ENCODE data around the gene RPS6KA4. TPM values are rescaled to one million over a fixed set of nuclear protein-coding genes. Genes with fewer than 3 reads are reported as not detected.

RPS6KA4 gene
- total and polyA plus RNA-seq, 2 of the 13 experiments (the other 11 are each of a cell fraction or from before 2014, with no cell fraction given): 8.9 to 14.2 TPM

DNA sequence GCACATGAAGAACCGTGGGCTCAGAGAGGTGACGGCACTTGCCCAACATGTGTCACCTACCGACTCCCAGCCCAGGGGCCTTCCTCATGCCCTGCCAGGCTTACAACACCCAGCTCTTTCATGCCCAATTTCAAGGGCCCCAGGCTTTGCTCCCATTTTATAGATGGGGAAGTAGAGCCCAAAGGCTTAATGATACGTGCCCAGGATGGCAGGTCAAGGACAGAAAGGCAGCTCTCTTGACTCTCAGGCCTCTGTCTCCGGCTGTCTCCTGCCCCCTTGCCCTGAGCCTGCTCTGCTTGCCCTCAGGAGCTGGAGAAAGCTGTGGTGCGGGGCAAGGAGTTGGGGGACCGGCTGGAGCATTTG is 10.0 kb upstream of the RPS6KA4 start:
- ATAC-seq (no peak), DNase-seq (ENCODE audit: low spot score) (no peak), FAIRE-seq (no peak)
- Histone ChIP-seq H3K27me3 (ENCODE audit: control insufficient read depth in 1 of 2, insufficient read depth in 2 of 2, low read length in 2 of 2) (peaks cover 2 to 30% of the 10 kb centered on the region in 2 experiments; a peak in 4 of 5 replicates), H4K20me1 (ENCODE audit: insufficient read depth, low read length) (no peaks in the 10 kb centered on the region), H2AFZ (ENCODE audit: low read length) (no peak overlapping the region), H3K79me2 (ENCODE audit: insufficient read depth, low read length) (no peaks in the 10 kb centered on the region), H3K27ac (ENCODE audit: extremely low read length, insufficient read depth, low read length) (no peak overlapping the region), H3K4me1 (ENCODE audit: insufficient read depth, low read length) (peaks cover 36% of the 10 kb centered on the region), H3K9me3 (ENCODE audit: low read length) (no peaks in the 10 kb centered on the region), H3K4me3 (replicated peaks in 1 of 3; ENCODE audit: insufficient read depth in 1 of 3, low read depth in 2 of 3, low read length in 3 of 3) (no peak overlapping the region), H3K36me3 (replicated peaks in 1 of 2; ENCODE audit: control insufficient read depth in 1 of 2, insufficient read depth in 2 of 2, low read length in 2 of 2) (no peaks in the 10 kb centered on the region), H3K9ac (ENCODE audit: insufficient read depth, low read depth, low read length) (no peak overlapping the region), H3K4me2 (ENCODE audit: low read depth, low read length) (peak overlapping the region; percentile 60)
- in situ Hi-C loops (cut with HindIII; ENCODE audit: extremely low pct_ligation_motif_present, low pct_unique_long_range_greater_than_20kb) (no loop called here), intact Hi-C loops (cut with micrococcal nuclease; ENCODE audit: unreplicated experiment) (no loop called here)
- no TSS peak for BruUV-seq (replicated peaks)
- 57% methylated on average over 5 of the region's 7 CpGs for WGBS (ENCODE audit: low lambda C conversion rate)
- ChIA-PET CTCF (ENCODE audit: low intra/inter-chr PET ratio, low total read pairs) (no interaction called here), POLR2A (interaction anchor here (0.7 kb wide), 1 partner anchor 31 kb away, joined by 3 read pairs; the partner anchor contains the start of gene PRDX5)
- no peak for TF ChIP-seq YY1 (IDR thresholded peaks at IDR 0.05; ENCODE audit: insufficient read depth, insufficient replicate concordance, low read depth, low read length)
- TF ChIP-seq NBN (conservative IDR thresholded peaks at IDR 0.05): no peak
- no peak for TF ChIP-seq AKAP8 (CRISPR knock-in tag; IDR thresholded peaks at IDR 0.05)
- peak; percentile 88 for TF ChIP-seq ZNF629 (CRISPR knock-in tag; conservative IDR thresholded peaks at IDR 0.05)
- TF ChIP-seq ZNF260 (CRISPR knock-in tag; IDR thresholded peaks at IDR 0.05; ENCODE audit: borderline replicate concordance, low read depth): no peak
- no peak for TF ChIP-seq ZNF777 (CRISPR knock-in tag; IDR thresholded peaks at IDR 0.05)

DNA sequence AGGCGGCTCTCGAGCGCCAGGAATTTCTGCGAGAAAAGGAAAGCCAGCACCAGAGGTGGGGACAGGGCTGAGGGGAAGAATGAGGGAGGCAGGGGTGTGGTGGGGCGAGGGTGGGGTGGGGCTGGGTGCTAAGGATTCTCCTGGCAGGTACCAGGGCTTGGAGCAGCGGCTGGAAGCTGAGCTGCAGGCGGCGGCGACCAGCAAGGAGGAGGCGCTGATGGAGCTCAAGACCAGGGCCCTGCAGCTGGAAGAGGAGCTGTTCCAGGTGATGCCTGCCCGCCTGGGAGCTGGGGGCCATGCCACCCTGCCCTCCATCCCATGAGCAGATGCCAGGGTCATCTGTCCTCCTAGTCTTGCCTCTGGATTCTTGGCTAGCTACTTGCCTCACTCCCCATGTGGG is 9.6 kb upstream of the RPS6KA4 start:
- H2AFZ ChIP-seq (ENCODE audit: low read length): no peak overlapping the region
- no peak for TF ChIP-seq MIER2 (CRISPR knock-in tag; IDR thresholded peaks at IDR 0.05)
- TF ChIP-seq PRDM4 (CRISPR knock-in tag; IDR thresholded peaks at IDR 0.05; ENCODE audit: borderline replicate concordance): no peak
- no peak for TF ChIP-seq POLR2A (IDR thresholded peaks at IDR 0.05; ENCODE audit: insufficient read depth in 1 of 2, low read depth in 2 of 2, low read length in 2 of 2)
- TF ChIP-seq ZNF143 (CRISPR knock-in tag; IDR thresholded peaks at IDR 0.05): no peak
- no peak for TF ChIP-seq BCL6 (CRISPR knock-in tag; IDR thresholded peaks at IDR 0.05)
- no peak for TF ChIP-seq MBD4 (IDR thresholded peaks at IDR 0.05; ENCODE audit: borderline replicate concordance, low read length)
- H3K36me3 ChIP-seq (replicated peaks in 1 of 2; ENCODE audit: control insufficient read depth in 1 of 2, insufficient read depth in 2 of 2, low read length in 2 of 2): no peaks in the 10 kb centered on the region
- no peak overlapping the region for H3K27ac ChIP-seq (ENCODE audit: extremely low read length, insufficient read depth, low read length)
- no peaks in the 10 kb centered on the region for H3K79me2 ChIP-seq (ENCODE audit: insufficient read depth, low read length)
- no peak for DNase-seq (ENCODE audit: low spot score)
- ChIA-PET CTCF (ENCODE audit: low intra/inter-chr PET ratio, low total read pairs) (no interaction called here), POLR2A (interaction anchor here (0.7 kb wide), 1 partner anchor 31 kb away, joined by 3 read pairs; the partner anchor contains the start of gene PRDX5)
- in situ Hi-C loops (cut with HindIII; ENCODE audit: extremely low pct_ligation_motif_present, low pct_unique_long_range_greater_than_20kb): no loop called here
- no peaks in the 10 kb centered on the region for H3K9me3 ChIP-seq (ENCODE audit: low read length)
- H3K9ac ChIP-seq (ENCODE audit: insufficient read depth, low read depth, low read length): no peak overlapping the region
- no peaks in the 10 kb centered on the region for H4K20me1 ChIP-seq (ENCODE audit: insufficient read depth, low read length)
- peaks cover 36% of the 10 kb centered on the region for H3K4me1 ChIP-seq (ENCODE audit: insufficient read depth, low read length)
- ATAC-seq: no peak
- H3K27me3 ChIP-seq (ENCODE audit: control insufficient read depth in 1 of 2, insufficient read depth in 2 of 2, low read length in 2 of 2): peaks cover 2 to 29% of the 10 kb centered on the region in 2 experiments; a peak in 4 of 5 replicates
- 72% methylated on average over 9 of the region's 11 CpGs for WGBS (ENCODE audit: low lambda C conversion rate)
- no peak overlapping the region for H3K4me2 ChIP-seq (ENCODE audit: low read depth, low read length)
- no peak for FAIRE-seq
- no peak overlapping the region for H3K4me3 ChIP-seq (replicated peaks in 1 of 3; ENCODE audit: insufficient read depth in 1 of 3, low read depth in 2 of 3, low read length in 3 of 3)
- BruUV-seq (replicated peaks): no TSS peak
- intact Hi-C loops (cut with micrococcal nuclease; ENCODE audit: unreplicated experiment): no loop called here
